GM12878 (cell line): ENCODE measurements around the gene TSC2. TPM values are rescaled to one million over a fixed set of nuclear protein-coding genes. Genes with fewer than 3 reads are reported as not detected.

Source experiments
- ATAC-seq: fragments of 200-7000 bp; cut with Tn5 transposase; 3 replicates; pipeline ENCODE4 v1.9.1; 2020; ENCODE audit warnings: mild to moderate bottlenecking, moderate library complexity
- BruUV-seq: library from RNA; stranded (reverse); fragments of 400-500 nt; replicated peaks from 2 replicates; lab custom pipeline; 2021; lab: Mats Ljungman, UMichigan
- CTCF ChIA-PET: fragments of 300-600 bp; sonication (Branson Sonifier 250); formaldehyde crosslinking; extraction: SDS; loops from one replicate; lab custom pipeline; 2021; ENCODE audit warnings: inconsistent platforms; lab: Yijun Ruan, JAX
- POLR2A ChIA-PET: fragments of 350-600 bp; formaldehyde crosslinking; extraction: SDS; loops from one replicate; lab custom pipeline; 2021; ENCODE audit warnings: inconsistent platforms; lab: Charles Lee
- RAD21 ChIA-PET: fragments of 300-600 bp; sonication (Branson Sonifier 250); formaldehyde crosslinking; loops from one replicate; lab custom pipeline; 2023; ENCODE audit warnings: antibody characterized with exemption; ENCODE audit not compliant: unreplicated experiment; lab: Charles Lee
- SMC1A ChIA-PET: fragments of 300-600 bp; sonication (Branson Sonifier 250); formaldehyde crosslinking; loops from one replicate; lab custom pipeline; 2023; ENCODE audit not compliant: unreplicated experiment, uncharacterized antibody; lab: Charles Lee
- DNase-seq: peaks from one replicate; pipeline ENCODE4 v3.0.0-alpha.2; 2011; ENCODE audit warnings: low read depth, low spot score
- FAIRE-seq: peaks from 3 replicates; lab custom pipeline; 2011; peaks lifted over from hg19 to GRCh38; lab: Jason Lieb, UNC
- H2AFZ ChIP-seq: 2 replicates; pipeline ENCODE4 v1.6.0; 2011; ENCODE audit warnings: low read depth, low read length, control low read depth; ENCODE audit not compliant: control insufficient read depth
- H3K27ac ChIP-seq: 2 replicates; pipeline ENCODE4 v1.5.1; 2011; ENCODE audit warnings: control low read depth; ENCODE audit not compliant: control insufficient read depth, insufficient read depth
- H3K27me3 ChIP-seq, 2 experiments: replicated peaks in 1 of 2; 2 replicates each; pipeline versions ENCODE4 v1.6.0 to v1.6.1; 2011; ENCODE audit warnings: low read length in 1 of 2; ENCODE audit not compliant: control insufficient read depth in 2 of 2, insufficient read depth in 2 of 2
- H3K36me3 ChIP-seq, 2 experiments: 2 replicates each; pipeline ENCODE4 v1.5.1; 2011; ENCODE audit warnings: low read length in 1 of 2; ENCODE audit not compliant: control insufficient read depth in 2 of 2, insufficient read depth in 2 of 2
- H3K4me1 ChIP-seq: 2 replicates; pipeline ENCODE4 v1.6.1; 2011; ENCODE audit warnings: mild to moderate bottlenecking, low read length, moderate library complexity, mixed read lengths; ENCODE audit not compliant: control insufficient read depth, insufficient read depth
- H3K4me2 ChIP-seq: 2 replicates; pipeline ENCODE4 v1.6.0; 2011; ENCODE audit warnings: control low read depth; ENCODE audit not compliant: control insufficient read depth, insufficient read depth
- H3K4me3 ChIP-seq: fragments of 200-600 bp; sonication (generic); 2 replicates; pipeline ENCODE4 v1.5.1; 2016
- H3K79me2 ChIP-seq: 2 replicates; pipeline ENCODE4 v1.6.0; 2011; ENCODE audit warnings: low read length; ENCODE audit not compliant: control insufficient read depth, insufficient read depth
- H3K9ac ChIP-seq: 2 replicates; pipeline ENCODE4 v1.8.0; 2011; ENCODE audit warnings: low read length, control low read depth, mixed read lengths; ENCODE audit not compliant: control insufficient read depth, insufficient read depth
- H3K9me3 ChIP-seq: replicated peaks from 3 replicates; pipeline ENCODE4 v1.5.1; 2011; ENCODE audit warnings: mild to moderate bottlenecking, low read length; ENCODE audit not compliant: control insufficient read depth, insufficient read depth
- H4K20me1 ChIP-seq: 2 replicates; pipeline ENCODE4 v1.6.0; 2011; ENCODE audit not compliant: control insufficient read depth, insufficient read depth
- ASH2L ChIP-seq: fragments of 300-600, 200-600 bp; sonication (generic); IDR thresholded peaks from 2 replicates; pipeline ENCODE4 v1.6.1; 2017; ENCODE audit warnings: low read depth, mild to moderate bottlenecking, borderline replicate concordance
- CEBPZ ChIP-seq: fragments of 150-350 bp; IDR thresholded peaks from 2 replicates; pipeline ENCODE4 v1.6.1; 2016; ENCODE audit warnings: low read depth, low read length
- EZH2 ChIP-seq: IDR thresholded peaks from 2 replicates; pipeline ENCODE4 v1.6.1; 2012; ENCODE audit warnings: low read depth, mild to moderate bottlenecking, control low read depth, inconsistent platforms, low read length, borderline replicate concordance; ENCODE audit not compliant: control insufficient read depth
- IRF4 ChIP-seq: IDR thresholded peaks from 2 replicates; pipeline ENCODE4 v1.6.1; 2011; ENCODE audit warnings: low read depth, low read length
- JUND ChIP-seq: IDR thresholded peaks from 2 replicates; pipeline ENCODE4 v1.6.1; 2012; ENCODE audit warnings: low read depth, mild to moderate bottlenecking, low read length, improper control_type of control experiment, moderate library complexity
- MEF2A ChIP-seq: IDR thresholded peaks from 2 replicates; pipeline ENCODE4 v1.6.1; 2011; ENCODE audit warnings: low read depth, mild to moderate bottlenecking, low read length, moderate library complexity; ENCODE audit not compliant: insufficient read depth
- MEF2B ChIP-seq: fragments of 450-650 bp; IDR thresholded peaks from 2 replicates; pipeline ENCODE4 v1.6.1; 2018; ENCODE audit warnings: mild to moderate bottlenecking, moderate library complexity; ENCODE audit not compliant: partially characterized antibody, poor library complexity, severe bottlenecking
- MTA3 ChIP-seq: IDR thresholded peaks from 2 replicates; pipeline ENCODE4 v1.6.1; 2012; ENCODE audit warnings: low read length, inconsistent platforms, borderline replicate concordance
- NFIC ChIP-seq: IDR thresholded peaks from 2 replicates; pipeline ENCODE4 v1.6.1; 2012; ENCODE audit warnings: low read depth, mild to moderate bottlenecking, inconsistent platforms, low read length, moderate library complexity
- NFYB ChIP-seq: IDR thresholded peaks from 2 replicates; pipeline ENCODE4 v1.6.1; 2011; ENCODE audit warnings: low read depth, mild to moderate bottlenecking, low read length, improper control_type of control experiment, moderate library complexity; ENCODE audit not compliant: insufficient read depth
- NR2C2 ChIP-seq: IDR thresholded peaks from 2 replicates; pipeline ENCODE4 v1.6.1; 2011; ENCODE audit warnings: borderline replicate concordance, low read depth; ENCODE audit not compliant: control insufficient read depth, insufficient read length
- RAD51 ChIP-seq: fragments of 450-650 bp; IDR thresholded peaks from 2 replicates; pipeline ENCODE4 v1.6.1; 2016; ENCODE audit warnings: moderate library complexity, mild to moderate bottlenecking, inconsistent platforms
- SMARCA5 ChIP-seq: fragments of 450-650 bp; IDR thresholded peaks from 2 replicates; pipeline ENCODE4 v1.6.1; 2017; ENCODE audit warnings: mild to moderate bottlenecking
- SREBF1 ChIP-seq: IDR thresholded peaks from 2 replicates; pipeline ENCODE4 v1.6.1; 2012; ENCODE audit warnings: mild to moderate bottlenecking, low read length
- TBL1XR1 ChIP-seq: IDR thresholded peaks from 2 replicates; pipeline ENCODE4 v1.6.1; 2012; ENCODE audit warnings: low read depth, low read length, improper control_type of control experiment
- USF1 ChIP-seq: IDR thresholded peaks from 2 replicates; pipeline ENCODE4 v1.6.1; 2011; ENCODE audit warnings: borderline replicate concordance, low read depth, mild to moderate bottlenecking, moderate library complexity, mixed read lengths, low read length; ENCODE audit not compliant: insufficient read depth; ENCODE audit errors: extremely low read length
- YBX1 ChIP-seq: fragments of 450-650 bp; IDR thresholded peaks from 2 replicates; pipeline ENCODE4 v1.6.1; 2016; ENCODE audit warnings: antibody characterized with exemption
- ZNF24 ChIP-seq: fragments of 450-650 bp; IDR thresholded peaks from 2 replicates; pipeline ENCODE4 v1.6.1; 2017; ENCODE audit warnings: antibody characterized with exemption, mild to moderate bottlenecking
- ZNF622 ChIP-seq: fragments of 450-650 bp; IDR thresholded peaks from 2 replicates; pipeline ENCODE4 v1.6.1; 2017; ENCODE audit warnings: mild to moderate bottlenecking, inconsistent platforms
- WGBS: methylation state at CpG from one replicate; pipeline ENCODE4 v1.1.6; 2016; ENCODE audit warnings: low lambda C conversion rate; ENCODE audit not compliant: insufficient replicate concordance, insufficient coverage; ENCODE audit errors: missing lambda C conversion rate; 5-methylcytosine and 5-hydroxymethylcytosine counted together
- in situ Hi-C: fragments of 300-500 bp; cut with MboI; formaldehyde crosslinking; loops from 9 replicates; pipeline ENCODE4 v1.14.3; 2018; ENCODE audit warnings: mixed read lengths
- intact Hi-C: fragments of 100-400 bp; cut with micrococcal nuclease; formaldehyde crosslinking; loops from one replicate; pipeline ENCODE4 v1.14.2; 2022; ENCODE audit not compliant: unreplicated experiment
- polyA plus RNA-seq, 11 experiments: library from polyadenylated mRNA; depleted of rRNA in 4 of 11; unstranded in 6 of 11; stranded (reverse) in 5 of 11; fragments of >200 nt; fragmentation: Nextera tagmentation in 4 of 11; fragmentation: Illumina TruSeq in 1 of 11; extraction: Ambion mirVana in 4 of 11; extraction: Trizol in 1 of 11; gene quantifications; 1 replicate in 1 of 11; 2 replicates in 10 of 11; pipeline versions ENCODE4 v1.2.1 to v1.2.3, GENCODE V29; 2011 to 2016; ENCODE audit warnings: inconsistent platforms in 2 of 11, missing spikeins in 2 of 11, low read depth in 1 of 11
- total RNA-seq, 4 experiments: library from RNA; depleted of rRNA in 3 of 4; stranded (reverse); fragments of >200 nt in 3 of 4; fragmentation: Illumina TruSeq in 1 of 4; extraction: Trizol in 1 of 4; gene quantifications; 2 replicates each; pipeline versions ENCODE4 v1.2.1 to v1.2.3, GENCODE V29; 2013 to 2021

Gene TSC2
- total and polyA plus RNA-seq, 10 of the 15 experiments (the other 5 are each of a cell fraction or from before 2014, with no cell fraction given), result 1.6 to 77.0 (median 21.6) TPM

DNA sequence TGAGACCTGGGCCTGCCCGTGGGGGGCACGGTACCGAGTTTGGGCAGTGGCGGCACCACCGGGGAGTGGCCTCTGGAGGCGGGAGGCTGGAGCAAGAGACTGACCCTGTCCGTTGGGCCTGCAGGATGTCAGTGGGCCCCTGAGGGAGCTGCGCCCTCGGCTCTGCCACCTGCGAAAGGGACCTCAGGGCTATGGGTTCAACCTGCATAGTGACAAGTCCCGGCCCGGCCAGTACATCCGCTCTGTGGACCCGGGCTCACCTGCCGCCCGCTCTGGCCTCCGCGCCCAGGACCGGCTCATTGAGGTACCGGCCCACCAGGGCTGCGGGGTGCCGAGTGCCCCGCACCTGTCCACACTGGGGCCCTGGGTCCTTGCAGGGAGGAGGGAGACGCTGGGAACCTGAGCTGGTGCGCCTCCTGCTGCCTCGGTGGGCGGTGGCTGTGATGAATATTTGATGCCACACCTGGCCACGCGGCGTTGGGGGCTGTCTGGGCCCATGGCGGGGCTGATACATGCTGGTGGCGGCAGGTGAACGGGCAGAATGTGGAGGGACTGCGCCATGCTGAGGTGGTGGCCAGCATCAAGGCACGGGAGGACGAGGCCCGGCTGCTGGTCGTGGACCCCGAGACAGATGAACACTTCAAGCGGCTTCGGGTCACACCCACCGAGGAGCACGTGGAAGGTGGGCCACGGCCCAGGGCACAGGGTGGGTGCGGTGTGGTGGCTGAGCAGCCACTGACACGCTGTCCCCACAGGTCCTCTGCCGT lies 11.4 kb upstream of the TSC2 start:
- H3K4me3 ChIP-seq, result no peak overlapping the region
- DNase-seq (no peak), FAIRE-seq (no peak), ATAC-seq (no peak)
- ChIA-PET POLR2A (no interaction called here), SMC1A (no interaction called here), CTCF (interaction anchor here (1.0 kb wide), 1 partner anchor 14 kb away, joined by 3 read pairs; no protein-coding TSS in a partner anchor), RAD21 (no interaction called here)
- in situ Hi-C loops, result no loop called here
- WGBS, result 75% methylated on average over 47 of the region's 47 CpGs
- H3K27ac ChIP-seq, result no peak overlapping the region
- no peak overlapping the region for H3K4me2 ChIP-seq
- no peak overlapping the region for H3K9ac ChIP-seq
- no peaks in the 10 kb centered on the region for H3K36me3 ChIP-seq
- no TSS peak for BruUV-seq
- H3K79me2 ChIP-seq, result no peaks in the 10 kb centered on the region
- H3K4me1 ChIP-seq, result no peaks in the 10 kb centered on the region
- H3K27me3 ChIP-seq, result no peaks in the 10 kb centered on the region
- intact Hi-C loops, result no loop called here
- no peaks in the 10 kb centered on the region for H3K9me3 ChIP-seq
- TF ChIP-seq IRF4 (no peak), ASH2L (no peak), TBL1XR1 (no peak), YBX1 (no peak), ZNF622 (no peak), NR2C2 (no peak), NFIC (no peak), ZNF24 (no peak), MTA3 (no peak), SREBF1 (no peak), CEBPZ (no peak), NFYB (no peak), SMARCA5 (no peak), JUND (no peak), MEF2B (no peak), RAD51 (no peak), MEF2A (no peak), EZH2 (no peak), USF1 (no peak)
- no peaks in the 10 kb centered on the region for H4K20me1 ChIP-seq
- no peak overlapping the region for H2AFZ ChIP-seq
